MM.1S (cell line): Measurements from ENCODE around the gene FAM221A.
"Not testable (repeated sequence)": the region's sequence is repeated elsewhere in the genome, so short reads cannot be mapped to it uniquely, and the experiment has no call there.

Source experiments
- DNase-seq: peaks from one replicate; pipeline ENCODE4 v3.0.0-alpha.2; 2015
- H2AFZ ChIP-seq: fragments of 300-600 bp; sonication (generic); 2 replicates; pipeline ENCODE4 v1.6.0; 2016; ENCODE audit warnings: antibody characterized with exemption, low read length
- H3F3A ChIP-seq: fragments of 300-600 bp; sonication (generic); 2 replicates; pipeline ENCODE4 v1.6.1; 2016; ENCODE audit warnings: mild to moderate bottlenecking, antibody characterized with exemption, low read length, moderate library complexity, mixed read lengths; ENCODE audit not compliant: insufficient read depth
- H3K27ac ChIP-seq: fragments of 300-600 bp; sonication (generic); 2 replicates; pipeline ENCODE4 v1.5.1; 2016; ENCODE audit warnings: mild to moderate bottlenecking, low read length
- H3K27me3 ChIP-seq: fragments of 300-600 bp; sonication (generic); replicated peaks from 2 replicates; pipeline ENCODE4 v1.6.0; 2016; ENCODE audit warnings: low read length; ENCODE audit not compliant: insufficient read depth
- H3K36me3 ChIP-seq: fragments of 300-600 bp; sonication (generic); replicated peaks from 2 replicates; pipeline ENCODE4 v1.6.1; 2016; ENCODE audit warnings: mild to moderate bottlenecking, low read length, mixed read lengths; ENCODE audit not compliant: insufficient read depth
- H3K4me1 ChIP-seq: fragments of 300-600 bp; sonication (generic); 2 replicates; pipeline ENCODE4 v1.6.1; 2016; ENCODE audit warnings: low read length, mixed read lengths
- H3K4me2 ChIP-seq: fragments of 300-600 bp; sonication (generic); 2 replicates; pipeline ENCODE4 v1.6.0; 2016; ENCODE audit warnings: low read depth, low read length
- H3K4me3 ChIP-seq: fragments of 300-600 bp; sonication (generic); 2 replicates; pipeline ENCODE4 v1.5.1; 2016; ENCODE audit warnings: low read length, mixed read lengths
- H3K79me2 ChIP-seq: fragments of 300-600 bp; sonication (generic); 2 replicates; pipeline ENCODE4 v1.6.1; 2016; ENCODE audit warnings: mixed run types, low read length, mixed read lengths
- H3K9ac ChIP-seq: fragments of 300-600 bp; sonication (generic); 2 replicates; pipeline ENCODE4 v1.6.1; 2016; ENCODE audit warnings: low read length, mixed read lengths
- H3K9me2 ChIP-seq: fragments of 300-600 bp; sonication (generic); replicated peaks from 2 replicates; pipeline ENCODE4 v1.6.1; 2016; ENCODE audit warnings: mild to moderate bottlenecking, low read length, mixed read lengths; ENCODE audit not compliant: insufficient read depth
- H3K9me3 ChIP-seq: fragments of 300-600 bp; sonication (generic); replicated peaks from 2 replicates; pipeline ENCODE4 v1.6.1; 2016; ENCODE audit warnings: mild to moderate bottlenecking, low read length, mixed read lengths; ENCODE audit not compliant: insufficient read depth
- H4K20me1 ChIP-seq: fragments of 300-600 bp; sonication (generic); 2 replicates; pipeline ENCODE4 v1.6.1; 2016; ENCODE audit warnings: mild to moderate bottlenecking, low read length, moderate library complexity, mixed read lengths; ENCODE audit not compliant: insufficient read depth
- CTCF ChIP-seq: fragments of 300-600 bp; sonication (generic); IDR thresholded peaks from 2 replicates; pipeline ENCODE4 v1.5.1; 2016; ENCODE audit warnings: antibody characterized with exemption, low read length, mixed read lengths
- EZH2 ChIP-seq: fragments of 300-600 bp; sonication (generic); optimal IDR thresholded peaks from 2 replicates; pipeline ENCODE3; 2017; ENCODE audit warnings: low read depth, mild to moderate bottlenecking, antibody characterized with exemption, low read length, mixed read lengths
- EZH2phosphoT487 ChIP-seq: fragments of 300-600 bp; sonication (generic); IDR thresholded peaks from 2 replicates; pipeline ENCODE4 v1.6.1; 2018; ENCODE audit warnings: antibody characterized with exemption, low read length

FAM221A gene

GRCh38 chr7:23664122-23664521 is 15.9 kb upstream of the FAM221A start:
- no peak overlapping the region for H3K4me3 ChIP-seq
- no peak for DNase-seq
- no peak overlapping the region for H3K4me2 ChIP-seq
- no peak overlapping the region for H2AFZ ChIP-seq
- H3K27ac ChIP-seq: no peak overlapping the region
- no peaks in the 10 kb centered on the region for H3K79me2 ChIP-seq
- H3K27me3 ChIP-seq: no peaks in the 10 kb centered on the region
- H3F3A ChIP-seq: no peaks in the 10 kb centered on the region
- no peaks in the 10 kb centered on the region for H3K4me1 ChIP-seq
- TF ChIP-seq EZH2 (no peak), EZH2phosphoT487 (no peak), CTCF (no peak)
- H3K9ac ChIP-seq: no peak overlapping the region
- H3K9me3 ChIP-seq: no peaks in the 10 kb centered on the region
- no peaks in the 10 kb centered on the region for H4K20me1 ChIP-seq
- H3K36me3 ChIP-seq: no peaks in the 10 kb centered on the region
- no peaks in the 10 kb centered on the region for H3K9me2 ChIP-seq

GRCh38 chr7:23672033-23672432 is 8.0 kb upstream of the FAM221A start:
- H3K9ac ChIP-seq: no peak overlapping the region
- no peak for DNase-seq
- no peak overlapping the region for H3K4me2 ChIP-seq
- TF ChIP-seq EZH2phosphoT487: no peak
- no peak for TF ChIP-seq CTCF
- no peak for TF ChIP-seq EZH2
- H3F3A ChIP-seq: no peaks in the 10 kb centered on the region
- H3K36me3 ChIP-seq: no peaks in the 10 kb centered on the region
- H3K9me3 ChIP-seq: no peaks in the 10 kb centered on the region
- H3K27me3 ChIP-seq: no peaks in the 10 kb centered on the region
- no peak overlapping the region for H2AFZ ChIP-seq
- H3K9me2 ChIP-seq: no peaks in the 10 kb centered on the region
- H3K27ac ChIP-seq: no peak overlapping the region
- H4K20me1 ChIP-seq: no peaks in the 10 kb centered on the region
- H3K4me1 ChIP-seq: no peaks in the 10 kb centered on the region
- no peak overlapping the region for H3K4me3 ChIP-seq
- no peaks in the 10 kb centered on the region for H3K79me2 ChIP-seq

- no peaks in the 10 kb centered on the region for H3K27me3 ChIP-seq
- no peak for DNase-seq
- no peak overlapping the region; the same call in 1 of the 2 replicates for H3K9ac ChIP-seq
- no peaks in the 10 kb centered on the region for H3K36me3 ChIP-seq
- peak overlapping the region; percentile 53; the same call in 1 of the 2 replicates for H3K4me3 ChIP-seq
- H3K27ac ChIP-seq: no peak overlapping the region
- no peaks in the 10 kb centered on the region for H3K9me2 ChIP-seq
- H2AFZ ChIP-seq: peak overlapping the region; percentile 81
- no peaks in the 10 kb centered on the region for H3K79me2 ChIP-seq
- no peaks in the 10 kb centered on the region for H3K9me3 ChIP-seq
- H3F3A ChIP-seq: no peaks in the 10 kb centered on the region
- TF ChIP-seq CTCF: no peak
- TF ChIP-seq EZH2phosphoT487: no peak
- TF ChIP-seq EZH2: no peak
- H3K4me1 ChIP-seq: no peaks in the 10 kb centered on the region
- peak overlapping the region; percentile 62 for H3K4me2 ChIP-seq
- H4K20me1 ChIP-seq: no peaks in the 10 kb centered on the region
These were observed 711 bp downstream of the FAM221A start for GRCh38 chr7:23680414-23681405.

DNA sequence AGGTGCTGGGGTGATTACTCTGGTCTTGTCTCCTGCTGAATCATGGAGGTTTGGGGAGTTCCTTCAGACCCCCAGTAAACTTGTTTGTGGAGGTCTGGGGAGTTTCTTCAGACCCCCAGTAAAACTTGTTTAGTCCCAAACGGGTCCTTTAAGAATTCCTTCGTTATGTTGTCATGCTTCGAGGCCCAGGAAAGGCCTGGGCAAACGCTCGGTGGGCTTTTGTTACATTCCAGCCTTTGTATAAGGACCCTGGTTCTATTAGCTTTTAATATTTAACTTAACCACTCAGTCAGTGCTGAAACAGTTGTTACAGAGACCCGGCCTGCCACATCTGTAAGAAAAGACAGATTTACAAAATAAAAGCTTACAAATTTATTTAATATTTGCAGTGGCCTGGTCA is 4.0 kb downstream of the FAM221A start:
- not testable (repeated sequence) for DNase-seq, H3K4me2 ChIP-seq, H3K9me2 ChIP-seq, H3K9me3 ChIP-seq, H4K20me1 ChIP-seq, H3F3A ChIP-seq, H3K4me3 ChIP-seq, H3K79me2 ChIP-seq, H3K36me3 ChIP-seq, H3K4me1 ChIP-seq, H2AFZ ChIP-seq, H3K9ac ChIP-seq, H3K27me3 ChIP-seq, H3K27ac ChIP-seq
